Measurements from ENCODE around the gene CAMK4.
A peak's percentile ranks its signal among the peaks of the same experiment; 100 is the strongest.

The CAMK4 gene

DNA sequence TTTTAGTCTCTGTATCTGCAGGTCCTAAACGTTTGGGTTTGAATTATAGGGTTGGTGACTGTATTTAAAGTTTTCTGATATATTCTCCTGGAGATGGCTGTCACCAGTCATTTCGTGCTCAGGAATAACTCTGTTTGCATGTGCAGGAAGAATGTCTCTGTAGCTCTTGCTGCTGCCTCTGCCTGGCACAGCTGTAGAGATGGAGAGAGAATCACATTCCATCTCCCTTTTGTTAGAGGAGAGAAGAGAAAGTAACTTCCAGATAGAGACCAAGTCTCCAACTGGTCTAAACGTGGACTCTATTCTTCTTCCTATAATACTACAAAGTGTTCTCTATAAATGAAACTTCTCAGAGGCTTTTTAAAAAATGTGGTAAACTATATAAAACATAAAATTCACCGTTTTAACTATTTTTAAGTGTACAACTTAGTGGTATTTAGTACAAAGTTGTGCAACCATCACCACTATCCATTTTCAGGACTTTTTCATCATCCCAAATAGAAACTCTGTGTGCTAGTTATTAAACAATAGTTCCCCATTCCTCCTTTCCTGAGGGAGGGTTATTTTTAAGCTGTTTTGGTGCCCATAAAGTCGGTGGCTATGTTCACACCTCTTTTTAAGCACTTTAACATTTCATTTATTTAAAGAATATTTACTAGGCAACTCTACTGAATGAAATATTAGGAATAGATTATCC, 308.9 kb downstream of the CAMK4 start:
- no peak for TF ChIP-seq GATA2 (IDR thresholded peaks at IDR 0.05; ENCODE audit: low read depth, low read length)
- TF ChIP-seq GATA3 (IDR thresholded peaks at IDR 0.05; ENCODE audit: low read depth, low read length): no peak

DNA sequence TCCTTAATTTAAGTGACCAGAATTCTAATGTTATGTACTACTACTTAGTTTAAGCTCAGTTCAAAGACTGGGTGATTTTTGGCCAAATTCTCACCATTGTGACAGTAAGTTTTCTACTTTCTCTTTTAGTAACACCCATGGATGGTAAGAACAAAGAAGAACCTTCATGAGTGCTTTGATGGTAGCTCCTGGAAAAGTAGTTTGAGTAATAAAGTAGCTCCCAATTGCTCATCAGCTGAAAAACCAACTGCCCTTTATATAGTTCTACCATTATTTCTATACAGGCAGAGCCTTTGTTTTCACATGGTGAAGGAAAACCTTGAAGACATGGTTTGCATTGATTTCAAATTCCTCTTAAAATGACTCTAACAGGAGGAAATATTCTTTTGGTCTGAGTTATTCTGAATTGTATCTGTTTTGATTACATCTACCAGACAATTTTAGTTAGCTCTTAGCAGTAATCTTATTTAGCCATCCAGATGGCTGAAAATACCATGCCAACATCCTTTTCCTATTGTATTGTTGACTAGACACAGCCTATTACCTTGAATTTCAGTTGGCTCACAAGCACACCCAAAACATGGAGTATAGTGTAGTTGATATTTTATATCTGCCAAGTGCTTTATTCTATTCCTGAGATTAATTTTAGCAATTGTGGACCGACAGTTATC, 311.8 kb downstream of the CAMK4 start:
- TF ChIP-seq GATA2 (IDR thresholded peaks at IDR 0.05; ENCODE audit: low read depth, low read length) (no peak), GATA3 (IDR thresholded peaks at IDR 0.05; ENCODE audit: low read depth, low read length) (peak; percentile 37; the same call in 1 of the 2 replicates)

DNA sequence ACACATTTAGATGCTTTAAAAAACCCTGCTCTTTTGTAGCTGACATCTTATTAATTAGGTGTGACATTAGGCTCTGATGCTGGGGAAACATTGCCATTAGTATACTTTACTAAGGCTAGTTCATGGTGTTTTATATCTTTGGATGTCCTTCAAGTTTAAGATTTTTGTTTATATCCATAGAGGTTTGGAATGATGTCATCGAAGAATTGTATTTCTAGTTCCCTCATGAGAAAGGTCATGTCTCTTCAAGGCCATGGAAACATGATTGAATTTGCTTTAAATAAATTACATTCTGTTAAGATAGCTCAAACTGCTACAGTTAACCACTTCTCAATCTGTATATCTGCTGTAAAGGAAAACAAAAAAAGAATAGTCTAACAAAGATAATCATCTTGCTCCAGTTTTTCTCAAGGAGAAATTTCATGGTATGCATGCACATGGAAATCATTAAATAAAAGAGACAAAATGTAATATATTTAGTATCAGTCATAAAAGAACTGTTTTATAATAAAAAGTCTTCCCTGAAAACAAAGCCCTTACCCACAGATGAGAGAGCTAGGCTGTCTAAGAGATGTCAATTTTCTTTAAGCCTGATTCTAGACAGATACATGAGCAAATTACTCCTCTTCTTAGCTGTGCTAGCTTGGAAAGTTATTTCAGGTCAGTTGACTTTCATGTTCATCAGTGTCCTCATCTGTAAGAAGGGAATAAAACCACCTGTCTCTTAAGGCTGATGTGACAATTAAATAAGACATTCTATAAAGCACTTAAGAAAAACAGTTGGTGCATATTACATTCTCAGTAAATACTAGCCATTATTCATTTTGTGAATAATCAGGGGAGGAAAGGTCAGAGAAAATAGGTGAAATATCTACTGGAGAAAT, 313.2 kb downstream of the CAMK4 start:
- no peak for TF ChIP-seq GATA3 (IDR thresholded peaks at IDR 0.05; ENCODE audit: low read depth, low read length)
- no peak for TF ChIP-seq GATA2 (IDR thresholded peaks at IDR 0.05; ENCODE audit: low read depth, low read length)
